Ectodermal cell (in vitro differentiated cells): Measurements from ENCODE around the gene FAM174C.

Source experiments
- H3K27ac ChIP-seq: 2 replicates; pipeline ENCODE4 v1.7.0; 2013; ENCODE audit warnings: mild to moderate bottlenecking, low read depth, low read length; ENCODE audit not compliant: insufficient read depth, poor library complexity, severe bottlenecking
- H3K27me3 ChIP-seq: 2 replicates; pipeline ENCODE4 v1.7.0; 2013; ENCODE audit warnings: mild to moderate bottlenecking, low read length; ENCODE audit not compliant: insufficient read depth, control insufficient read depth, poor library complexity, severe bottlenecking
- H3K36me3 ChIP-seq: one replicate; pipeline ENCODE4 v1.7.0; 2013; ENCODE audit warnings: low read length; ENCODE audit not compliant: control insufficient read depth, insufficient read depth
- H3K4me1 ChIP-seq: one replicate; pipeline ENCODE4 v1.7.0; 2013; ENCODE audit warnings: low read length; ENCODE audit not compliant: control insufficient read depth, insufficient read depth
- H3K4me3 ChIP-seq: 2 replicates; pipeline ENCODE4 v1.7.0; 2013; ENCODE audit warnings: low read depth, low read length, control low read depth; ENCODE audit not compliant: insufficient read depth
- H3K9me3 ChIP-seq: 2 replicates; pipeline ENCODE4 v1.7.0; 2013; ENCODE audit warnings: mild to moderate bottlenecking, low read length, moderate library complexity; ENCODE audit not compliant: control insufficient read depth
- WGBS, 2 experiments: methylation state at CpG; one replicate each; pipeline ENCODE4 v1.1.7; 2013; ENCODE audit warnings: missing lambda C conversion rate in 2 of 2; 5-methylcytosine and 5-hydroxymethylcytosine counted together

Gene FAM174C

DNA sequence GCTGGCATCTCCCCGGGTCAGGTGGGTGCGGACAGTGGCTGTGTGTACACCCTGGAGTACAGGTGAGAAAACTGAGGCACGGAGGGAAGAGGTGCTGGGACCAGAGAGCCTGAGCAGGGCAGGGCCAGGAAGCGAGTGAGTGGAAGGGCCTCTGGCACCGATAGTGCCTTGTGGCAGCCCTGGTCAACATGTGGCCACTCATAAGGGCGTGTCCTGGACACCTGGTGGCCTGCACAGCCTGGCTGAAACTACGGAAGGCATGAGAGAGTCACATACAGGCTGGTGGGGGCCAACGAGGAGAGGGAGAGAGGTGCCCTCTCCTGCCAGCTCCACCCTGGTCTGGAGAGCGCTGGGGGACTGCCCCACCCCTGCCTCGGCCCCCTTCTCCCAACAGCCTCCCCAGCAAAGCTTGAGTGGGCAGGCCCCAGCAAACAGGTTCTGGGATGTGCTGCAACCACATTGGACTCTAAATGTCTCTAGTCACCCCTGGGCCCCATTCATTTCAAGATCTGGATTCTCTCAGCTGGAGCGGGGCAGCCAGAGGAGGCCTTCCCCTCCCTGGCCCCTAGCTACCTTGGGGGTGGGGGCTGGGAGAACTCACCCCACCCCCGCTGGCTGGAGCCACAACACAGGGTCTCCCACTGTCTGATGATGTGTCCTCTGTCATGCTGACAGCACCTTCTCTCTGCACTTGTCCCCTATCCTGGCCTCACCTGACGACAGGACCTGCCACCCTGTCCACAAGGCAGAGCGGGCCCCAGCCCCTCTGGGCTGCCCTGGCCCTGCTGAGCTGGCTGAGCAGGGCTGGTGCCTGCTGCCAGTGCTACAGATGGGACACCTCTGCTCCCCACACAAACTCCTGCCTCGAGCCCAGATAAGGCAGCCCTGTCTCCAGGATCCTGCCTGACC lies 43.3 kb upstream of the FAM174C start:
- WGBS, 2 experiments = 93 to 94% methylated on average over 15 of the region's 15 CpGs

DNA sequence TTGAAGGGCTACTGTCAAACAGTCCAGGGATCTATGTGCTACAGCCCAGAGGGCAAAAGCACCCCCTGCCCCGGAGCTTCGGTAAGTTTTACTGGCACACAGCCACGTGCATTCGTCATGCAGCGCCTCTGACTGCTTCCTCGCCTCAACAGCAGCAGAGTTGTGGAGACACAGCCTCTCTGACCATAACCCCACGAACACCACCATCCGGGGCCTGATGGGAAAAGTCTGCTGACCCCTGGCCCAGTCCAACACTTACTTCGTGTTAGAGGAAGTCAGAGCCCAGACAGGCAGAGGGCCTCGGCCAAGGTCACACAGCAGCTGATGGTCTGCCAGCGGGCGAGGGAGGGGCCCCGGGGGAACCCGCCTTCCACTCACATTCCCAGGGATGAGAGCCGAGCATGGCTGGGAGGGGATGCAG lies 42.7 kb upstream of the FAM174C start:
- 84 to 85% methylated on average over 15 of the region's 15 CpGs for WGBS, 2 experiments
- no peak overlapping the region for H3K4me3 ChIP-seq
- no peaks in the 10 kb centered on the region for H3K9me3 ChIP-seq
- no peak overlapping the region for H3K27ac ChIP-seq
- no peaks in the 10 kb centered on the region for H3K27me3 ChIP-seq
- H3K4me1 ChIP-seq = peaks cover 9% of the 10 kb centered on the region
- peaks cover 22% of the 10 kb centered on the region for H3K36me3 ChIP-seq

More for the DNA sequence above, 43.3 kb upstream of the FAM174C start:
- Histone ChIP-seq H3K4me1 (peaks cover 9% of the 10 kb centered on the region), H3K36me3 (peaks cover 29% of the 10 kb centered on the region), H3K27ac (no peak overlapping the region), H3K4me3 (no peak overlapping the region), H3K9me3 (no peaks in the 10 kb centered on the region), H3K27me3 (no peaks in the 10 kb centered on the region)

DNA sequence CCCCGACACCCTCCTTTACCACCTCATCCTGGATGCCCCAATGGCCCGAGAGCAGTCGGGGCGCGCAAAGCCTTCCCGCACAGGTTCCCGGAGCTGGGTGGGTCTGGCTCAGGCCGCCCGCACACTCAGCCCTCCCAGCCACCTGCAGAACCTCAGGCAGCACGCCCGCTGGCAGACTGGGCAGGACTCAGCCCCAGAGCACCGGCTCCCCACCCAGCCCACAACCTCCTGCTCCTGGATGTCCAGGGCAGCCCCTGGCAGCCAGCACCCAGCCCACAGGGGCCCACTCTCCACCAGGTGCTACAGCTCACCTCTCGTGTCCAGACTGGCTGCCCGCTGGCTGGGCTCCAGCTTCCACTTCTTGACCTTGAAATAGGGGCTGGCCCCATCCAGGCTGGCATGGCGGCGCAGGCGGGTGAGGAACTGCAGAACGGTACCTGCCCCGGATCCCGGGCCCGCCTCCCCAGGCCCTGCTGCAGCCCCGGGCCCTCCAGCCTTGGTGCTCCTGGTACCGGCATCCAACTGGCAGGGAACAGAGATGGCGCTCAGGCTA lies 42.1 kb upstream of the FAM174C start:
- H3K9me3 ChIP-seq = no peaks in the 10 kb centered on the region
- H3K27ac ChIP-seq = no peak overlapping the region
- WGBS, 2 experiments = 96% methylated on average over 24 of the region's 24 CpGs
- peaks cover 10% of the 10 kb centered on the region for H3K4me1 ChIP-seq
- H3K36me3 ChIP-seq = peaks cover 17% of the 10 kb centered on the region
- no peak overlapping the region for H3K4me3 ChIP-seq
- H3K27me3 ChIP-seq = no peaks in the 10 kb centered on the region

- H3K27ac ChIP-seq = no peak overlapping the region
- peaks cover 12% of the 10 kb centered on the region for H3K4me1 ChIP-seq
- peaks cover 5% of the 10 kb centered on the region for H3K27me3 ChIP-seq
- WGBS, 2 experiments = 95 to 96% methylated on average over 45 of the region's 45 CpGs
- H3K4me3 ChIP-seq = no peak overlapping the region
- H3K36me3 ChIP-seq = peaks cover 17% of the 10 kb centered on the region
- H3K9me3 ChIP-seq = no peaks in the 10 kb centered on the region
Observed at GRCh38 chr19:1234051-1234954, 41.0 kb upstream of the FAM174C start.

DNA sequence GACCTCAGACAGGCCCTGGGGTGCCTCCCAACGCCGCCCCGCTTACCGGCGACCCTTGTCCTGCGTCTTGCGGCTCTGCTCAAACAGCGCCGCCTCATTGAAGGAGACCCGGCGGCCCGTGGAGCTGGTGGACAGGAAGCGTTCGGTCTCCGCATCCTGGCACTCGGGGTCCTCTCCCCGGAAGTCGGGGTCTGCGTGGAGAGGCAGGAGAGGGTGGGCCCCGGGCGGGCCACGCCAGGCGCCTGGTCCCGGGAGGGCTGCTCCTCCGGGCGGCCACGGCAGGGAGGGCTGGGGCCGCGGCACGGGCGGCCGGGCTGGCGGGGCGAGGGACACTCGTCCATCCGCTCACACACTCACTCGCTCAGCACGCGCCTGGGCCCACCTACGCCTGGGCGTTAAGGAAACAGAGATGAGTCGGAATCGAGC lies 40.4 kb upstream of the FAM174C start:
- 93 to 94% methylated on average over 43 of the region's 43 CpGs for WGBS, 2 experiments
- H3K36me3 ChIP-seq = peaks cover 17% of the 10 kb centered on the region

DNA sequence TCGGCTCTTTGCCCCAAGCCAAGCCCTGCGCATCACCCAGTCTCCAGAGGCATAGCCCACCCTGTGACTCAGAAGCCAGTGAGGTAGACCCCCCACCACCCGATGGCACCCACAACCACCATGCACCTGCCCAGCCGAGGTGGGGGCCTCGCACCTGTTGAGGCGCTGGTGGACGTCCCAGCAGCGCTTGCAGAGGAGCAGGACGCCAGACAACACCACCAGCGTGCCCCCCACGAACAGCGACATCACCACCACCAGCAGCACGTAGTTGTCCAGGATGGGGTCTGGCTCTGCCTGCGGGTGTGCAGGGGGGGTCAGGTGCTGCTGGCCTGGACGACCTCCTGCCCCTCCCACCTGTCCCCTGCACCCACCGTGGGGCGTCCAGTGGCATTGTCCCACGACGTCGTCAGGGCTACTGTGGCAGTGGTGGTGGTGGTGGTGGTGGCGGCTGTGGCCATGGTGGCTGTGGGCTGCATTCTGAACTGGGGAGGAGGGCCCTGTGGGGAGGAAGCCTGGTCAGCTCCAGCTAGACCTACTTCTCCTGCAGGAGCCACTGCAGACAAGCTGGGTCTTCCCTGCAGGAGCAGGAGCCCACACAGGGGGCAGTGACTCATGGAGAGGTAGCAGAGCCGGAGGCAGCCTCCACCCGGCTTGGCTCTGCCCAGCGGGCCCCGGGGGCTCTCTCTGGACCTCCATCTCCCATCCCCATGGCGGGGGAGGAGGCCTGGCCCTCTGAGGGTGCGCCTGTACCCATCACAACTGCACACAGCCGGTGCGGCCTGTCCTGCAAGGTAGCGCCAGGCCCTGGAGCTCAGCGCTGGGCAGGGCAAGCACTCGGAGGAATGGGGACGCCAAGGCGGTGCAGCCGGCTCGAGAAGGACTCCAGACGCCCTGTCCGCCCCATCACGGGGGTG lies 39.4 kb upstream of the FAM174C start:
- H3K4me1 ChIP-seq = peaks cover 7% of the 10 kb centered on the region
- no peaks in the 10 kb centered on the region for H3K9me3 ChIP-seq
- H3K4me3 ChIP-seq = peak overlapping the region; percentile 73
- H3K27me3 ChIP-seq = peaks cover 5% of the 10 kb centered on the region
- H3K27ac ChIP-seq = no peak overlapping the region
- 83% methylated on average over 39 of the region's 39 CpGs for WGBS, 2 experiments
- peaks cover 17% of the 10 kb centered on the region for H3K36me3 ChIP-seq

More for the DNA sequence above, 40.4 kb upstream of the FAM174C start:
- Histone ChIP-seq H3K4me1 (peaks cover 12% of the 10 kb centered on the region), H3K27ac (no peak overlapping the region), H3K27me3 (peaks cover 5% of the 10 kb centered on the region), H3K9me3 (no peaks in the 10 kb centered on the region), H3K4me3 (no peak overlapping the region)

- Histone ChIP-seq H3K9me3 (no peaks in the 10 kb centered on the region), H3K4me1 (peaks cover 3% of the 10 kb centered on the region), H3K27me3 (peaks cover 5% of the 10 kb centered on the region), H3K27ac (no peak overlapping the region), H3K36me3 (peaks cover 17% of the 10 kb centered on the region), H3K4me3 (peak overlapping the region; percentile 73)
- WGBS, 2 experiments = 7 to 8% methylated on average over 42 of the region's 42 CpGs
Observed at GRCh38 chr19:1236576-1236975, 38.8 kb upstream of the FAM174C start.

GRCh38 chr19:1237027-1237659 lies 38.2 kb upstream of the FAM174C start:
- H3K27ac ChIP-seq = no peak overlapping the region
- peaks cover 3% of the 10 kb centered on the region for H3K4me1 ChIP-seq
- peak overlapping the region; percentile 73 for H3K4me3 ChIP-seq
- WGBS, 2 experiments = 1% methylated on average over 60 of the region's 60 CpGs
- no peaks in the 10 kb centered on the region for H3K9me3 ChIP-seq
- H3K27me3 ChIP-seq = peaks cover 5% of the 10 kb centered on the region
- H3K36me3 ChIP-seq = peaks cover 17% of the 10 kb centered on the region
